Cardiac muscle cell (in vitro differentiated cells and primary cell): ENCODE measurements around the gene VNN1. TPM values are rescaled to one million over a fixed set of nuclear protein-coding genes. Genes with fewer than 3 reads are reported as not detected.

Experiments
- DNase-seq, 2 donors: peaks; one replicate each; pipeline versions ENCODE4 v3.0.0 to v3.0.0-alpha.2; 2010 to 2017; ENCODE audit warnings: low read depth in 1 of 2, low spot score in 1 of 2
- H3K27ac ChIP-seq: fragments of 200-600 bp; sonication (generic); 2 replicates; pipeline ENCODE4 v1.5.1; 2016
- H3K27me3 ChIP-seq: fragments of 200-600 bp; sonication (generic); 2 replicates; pipeline ENCODE4 v1.6.0; 2016; ENCODE audit warnings: control low read depth
- H3K36me3 ChIP-seq: fragments of 200-600 bp; sonication (generic); 2 replicates; pipeline ENCODE4 v1.5.1; 2016; ENCODE audit warnings: control low read depth
- H3K4me1 ChIP-seq: fragments of 200-600 bp; sonication (generic); 2 replicates; pipeline ENCODE4 v1.8.1; 2017; ENCODE audit warnings: low read depth, mild to moderate bottlenecking, mixed run types
- H3K4me3 ChIP-seq: fragments of 200-600 bp; sonication (generic); 2 replicates; pipeline ENCODE4 v1.5.1; 2016; ENCODE audit warnings: mild to moderate bottlenecking
- H3K9me3 ChIP-seq: fragments of 200-600 bp; sonication (generic); 2 replicates; pipeline ENCODE4 v1.5.1; 2017; ENCODE audit warnings: low read depth, mild to moderate bottlenecking, control low read depth
- polyA plus RNA-seq: library from polyadenylated mRNA; unstranded; fragments of >200 nt; fragmentation: Nextera tagmentation; extraction: Ambion mirVana; gene quantifications from 2 replicates; pipeline ENCODE4 v1.2.1, GENCODE V29; 2016
- total RNA-seq: library from RNA; depleted of rRNA; stranded (reverse); fragments of >200 nt; gene quantifications from 2 replicates; pipeline ENCODE4 v1.2.3, GENCODE V29; 2016
- TF ChIP-seq, protein P1 (sequence below): IDR thresholded peaks from 2 replicates; pipeline ENCODE4 v1.5.1; 2012; ENCODE audit warnings: low read depth, mild to moderate bottlenecking, low read length

The VNN1 gene
- total and polyA plus RNA-seq, 2 experiments from 2014 or later, result not detected

DNA sequence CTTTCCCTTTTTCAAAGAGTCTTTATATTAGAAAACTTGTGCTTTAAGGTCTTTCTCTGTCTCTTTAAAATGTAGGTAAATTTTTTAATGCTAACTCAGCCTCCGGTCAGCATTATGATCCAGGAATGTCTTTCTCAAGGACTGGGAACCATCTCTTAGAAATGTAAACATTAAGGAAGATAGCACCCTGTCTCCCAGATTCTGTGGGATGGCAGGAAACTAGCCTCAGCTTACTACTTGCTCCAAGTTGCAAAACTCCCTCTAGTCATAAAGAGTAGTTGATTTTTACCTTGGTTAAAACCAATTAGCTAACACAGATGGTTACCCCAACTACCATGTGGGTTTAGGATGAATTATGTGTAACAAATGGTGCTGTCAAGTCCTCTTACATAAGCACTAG, 50.2 kb downstream of the VNN1 start:
- Histone ChIP-seq H3K27ac (no peak overlapping the region), H3K36me3 (no peaks in the 10 kb centered on the region), H3K27me3 (no peaks in the 10 kb centered on the region), H3K4me3 (no peak overlapping the region), H3K4me1 (no peaks in the 10 kb centered on the region), H3K9me3 (no peaks in the 10 kb centered on the region)
- TF ChIP-seq, protein P1, sequence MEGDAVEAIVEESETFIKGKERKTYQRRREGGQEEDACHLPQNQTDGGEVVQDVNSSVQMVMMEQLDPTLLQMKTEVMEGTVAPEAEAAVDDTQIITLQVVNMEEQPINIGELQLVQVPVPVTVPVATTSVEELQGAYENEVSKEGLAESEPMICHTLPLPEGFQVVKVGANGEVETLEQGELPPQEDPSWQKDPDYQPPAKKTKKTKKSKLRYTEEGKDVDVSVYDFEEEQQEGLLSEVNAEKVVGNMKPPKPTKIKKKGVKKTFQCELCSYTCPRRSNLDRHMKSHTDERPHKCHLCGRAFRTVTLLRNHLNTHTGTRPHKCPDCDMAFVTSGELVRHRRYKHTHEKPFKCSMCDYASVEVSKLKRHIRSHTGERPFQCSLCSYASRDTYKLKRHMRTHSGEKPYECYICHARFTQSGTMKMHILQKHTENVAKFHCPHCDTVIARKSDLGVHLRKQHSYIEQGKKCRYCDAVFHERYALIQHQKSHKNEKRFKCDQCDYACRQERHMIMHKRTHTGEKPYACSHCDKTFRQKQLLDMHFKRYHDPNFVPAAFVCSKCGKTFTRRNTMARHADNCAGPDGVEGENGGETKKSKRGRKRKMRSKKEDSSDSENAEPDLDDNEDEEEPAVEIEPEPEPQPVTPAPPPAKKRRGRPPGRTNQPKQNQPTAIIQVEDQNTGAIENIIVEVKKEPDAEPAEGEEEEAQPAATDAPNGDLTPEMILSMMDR, result no peak
- DNase-seq, result no peak

DNA sequence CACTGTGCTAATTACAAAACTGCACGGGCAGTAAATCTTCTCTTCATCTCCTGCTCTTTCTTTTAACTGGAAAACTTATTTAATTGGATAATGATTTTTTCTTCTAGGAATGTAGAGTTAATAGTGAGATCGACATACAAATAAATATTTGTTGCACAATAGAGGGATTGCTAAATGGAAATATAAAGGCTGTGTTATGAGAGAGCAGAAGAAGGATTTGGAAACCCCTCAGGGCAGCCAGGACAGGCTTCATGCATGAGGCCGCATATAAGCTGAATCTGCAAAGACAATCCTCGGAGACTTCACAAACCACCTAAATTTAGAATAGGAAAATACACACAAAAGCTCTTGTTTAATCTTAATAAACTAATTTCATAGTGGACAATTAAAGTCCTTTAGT, 51.9 kb downstream of the VNN1 start:
- H3K27ac ChIP-seq, result no peak overlapping the region
- H3K9me3 ChIP-seq, result no peaks in the 10 kb centered on the region
- TF ChIP-seq, protein P1, result no peak
- no peak for DNase-seq
- no peaks in the 10 kb centered on the region for H3K4me1 ChIP-seq
- H3K27me3 ChIP-seq, result no peaks in the 10 kb centered on the region
- no peaks in the 10 kb centered on the region for H3K36me3 ChIP-seq
- no peak overlapping the region for H3K4me3 ChIP-seq

DNA sequence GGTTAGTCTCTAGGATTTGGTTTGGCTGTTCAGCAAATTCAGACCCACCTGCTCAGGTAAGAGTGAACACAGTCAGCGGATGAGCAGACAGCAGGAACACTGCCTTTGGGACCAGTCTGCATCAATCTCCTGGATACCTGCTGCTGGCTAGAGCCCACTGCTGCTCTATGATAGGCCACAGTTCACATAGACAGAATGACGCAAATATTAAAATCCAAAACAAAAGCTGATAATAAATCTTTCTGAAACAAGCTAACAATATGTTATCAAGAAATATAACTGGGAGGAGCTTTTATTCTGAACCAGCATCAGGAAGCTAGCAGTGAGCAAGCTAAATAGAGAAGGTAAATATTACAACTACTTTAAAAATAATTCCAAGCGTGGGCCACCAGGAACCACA, 54.8 kb downstream of the VNN1 start, which contains the start of gene TAAR1:
TSS of gene TAAR1 (minus strand) at position 101 of the 400 bp plus-strand sequence. CDS start 13,179 bp downstream, outside the sequence.
- no peak for DNase-seq
- H3K27ac ChIP-seq, result no peak within 1 kb of the TSS
- H3K4me1 ChIP-seq, result no peaks in the 10 kb centered on the region
- H3K4me3 ChIP-seq, result no peak within 1 kb of the TSS
- TF ChIP-seq, protein P1, result no peak
- H3K27me3 ChIP-seq, result no peaks in the 10 kb centered on the region
- no peaks in the 10 kb centered on the region for H3K36me3 ChIP-seq
- no peaks in the 10 kb centered on the region for H3K9me3 ChIP-seq

- Histone ChIP-seq H3K9me3 (no peaks in the 10 kb centered on the region), H3K27me3 (no peaks in the 10 kb centered on the region), H3K4me3 (no peak overlapping the region), H3K27ac (no peak overlapping the region), H3K4me1 (no peaks in the 10 kb centered on the region), H3K36me3 (no peaks in the 10 kb centered on the region)
- DNase-seq, result no peak
- TF ChIP-seq, protein P1, result no peak
Observed at GRCh38 chr6:132651062-132651461, 62.8 kb downstream of the VNN1 start.

GRCh38 chr6:132650429-132650828, 63.4 kb downstream of the VNN1 start:
- no peaks in the 10 kb centered on the region for H3K36me3 ChIP-seq
- TF ChIP-seq, protein P1, result no peak

GRCh38 chr6:132648828-132649227, 65.0 kb downstream of the VNN1 start:
- H3K36me3 ChIP-seq, result no peaks in the 10 kb centered on the region
- H3K27me3 ChIP-seq, result no peaks in the 10 kb centered on the region
- DNase-seq, result no peak
- H3K4me3 ChIP-seq, result no peak overlapping the region
- no peaks in the 10 kb centered on the region for H3K4me1 ChIP-seq
- no peak overlapping the region for H3K27ac ChIP-seq
- TF ChIP-seq, protein P1, result no peak
- no peaks in the 10 kb centered on the region for H3K9me3 ChIP-seq

More at GRCh38 chr6:132650429-132650828, 63.4 kb downstream of the VNN1 start:
- DNase-seq, result no peak
- Histone ChIP-seq H3K9me3 (no peaks in the 10 kb centered on the region), H3K4me1 (no peaks in the 10 kb centered on the region), H3K27ac (no peak overlapping the region), H3K27me3 (no peaks in the 10 kb centered on the region), H3K4me3 (no peak overlapping the region)
